NCI-H1417 treated with DMSO at 0.1 percent for 48 hours (cell line): Measurements from ENCODE around the gene COA8.
A peak's percentile ranks its signal among the peaks of the same experiment; 100 is the strongest.
"Not testable (repeated sequence)": the region's sequence is repeated elsewhere in the genome, so short reads cannot be mapped to it uniquely, and the experiment has no call there.

Source experiments
- DNase-seq: peaks from one replicate; lab custom pipeline; 2025; lab: John Stamatoyannopoulos, UW

The COA8 gene

GRCh38 chr14:103525430-103526246 is 37.1 kb upstream of the COA8 start:
- DNase-seq = not testable (repeated sequence)

DNA sequence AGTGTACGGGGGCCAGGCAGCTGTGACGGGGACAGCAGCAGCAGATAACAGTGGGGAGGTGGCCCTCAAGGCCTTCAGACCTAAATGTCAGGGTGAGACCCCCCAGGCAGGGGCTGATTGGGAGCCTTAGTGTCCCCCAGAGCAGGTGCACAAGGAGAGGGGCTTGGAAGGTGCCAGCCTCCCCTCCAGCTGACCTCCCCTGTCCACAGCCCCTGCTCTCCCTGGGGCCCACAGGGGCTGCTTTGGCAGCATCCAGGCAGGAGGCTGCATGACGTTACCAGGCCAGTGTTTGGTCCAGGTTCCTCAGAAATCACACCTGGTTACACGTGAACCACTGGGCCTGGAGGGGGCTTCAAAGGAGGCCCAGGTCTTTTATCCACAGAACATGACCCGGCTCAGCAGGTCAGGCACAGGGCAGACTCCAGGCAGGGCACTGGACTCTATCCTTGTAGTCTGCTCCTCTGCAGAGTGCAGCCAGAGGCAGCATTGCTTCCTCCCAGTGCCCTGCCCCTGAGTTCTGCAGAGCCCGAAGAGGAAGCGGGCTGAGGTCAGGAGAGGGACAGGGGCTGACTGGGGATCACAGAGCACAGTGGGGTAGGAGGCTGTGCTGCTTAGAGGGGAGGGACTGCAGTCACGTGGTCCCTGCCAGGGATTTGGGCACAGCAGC is 36.4 kb upstream of the COA8 start:
- DNase-seq = no peak

DNA sequence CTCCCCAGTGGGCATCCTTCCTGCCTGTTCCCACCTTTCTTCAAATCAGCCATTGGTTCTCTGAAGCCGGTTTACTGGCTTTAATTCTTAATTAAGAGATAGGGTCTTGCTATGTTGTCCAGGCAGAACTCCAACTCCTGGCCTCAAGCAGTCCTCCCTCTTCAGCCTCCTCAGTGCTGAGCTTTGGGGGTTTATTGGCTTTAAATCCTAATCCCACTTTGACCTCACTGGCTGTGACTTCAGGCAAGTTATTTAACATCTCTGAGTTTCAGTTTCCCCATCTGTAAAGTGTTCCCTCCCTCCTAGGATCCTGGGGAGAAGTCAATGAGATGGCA is 35.9 kb upstream of the COA8 start:
- DNase-seq = no peak

DNA sequence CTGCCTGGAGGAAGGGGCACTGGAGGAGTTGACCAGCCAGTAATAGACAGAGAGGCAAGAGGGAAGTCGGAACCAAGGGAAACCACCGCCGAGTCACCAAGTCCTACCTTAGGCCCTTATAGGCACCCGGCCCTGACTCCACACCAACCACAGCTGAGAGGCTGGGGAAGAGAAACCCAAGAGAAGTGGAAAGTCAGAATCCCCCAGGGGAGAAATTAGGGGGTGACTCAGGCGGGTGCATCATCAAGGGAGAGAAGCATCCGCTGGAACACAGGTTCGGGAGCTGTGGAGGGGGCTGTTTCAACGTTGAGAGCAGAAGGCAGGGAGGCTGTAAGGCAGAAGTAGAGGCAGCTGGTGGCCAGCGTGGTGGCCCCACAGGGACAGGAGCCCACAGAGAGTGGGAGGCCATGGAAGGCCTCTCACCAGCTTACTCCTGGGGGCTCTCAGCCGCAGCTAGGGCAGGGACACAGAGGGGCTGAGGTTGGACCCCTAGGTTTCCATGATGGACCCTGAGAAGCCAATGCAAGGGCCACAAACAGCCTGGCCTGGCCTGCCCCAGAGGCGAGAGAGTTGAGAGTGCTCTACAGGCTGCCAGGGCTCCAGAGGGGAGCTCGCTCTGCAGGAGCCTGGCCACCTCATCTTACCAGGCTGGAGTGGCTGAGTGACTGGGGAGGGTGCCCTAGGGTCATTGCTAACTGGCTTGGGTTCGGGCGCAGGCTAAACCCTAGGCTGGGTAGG is 35.2 kb upstream of the COA8 start:
- no peak for DNase-seq

DNA sequence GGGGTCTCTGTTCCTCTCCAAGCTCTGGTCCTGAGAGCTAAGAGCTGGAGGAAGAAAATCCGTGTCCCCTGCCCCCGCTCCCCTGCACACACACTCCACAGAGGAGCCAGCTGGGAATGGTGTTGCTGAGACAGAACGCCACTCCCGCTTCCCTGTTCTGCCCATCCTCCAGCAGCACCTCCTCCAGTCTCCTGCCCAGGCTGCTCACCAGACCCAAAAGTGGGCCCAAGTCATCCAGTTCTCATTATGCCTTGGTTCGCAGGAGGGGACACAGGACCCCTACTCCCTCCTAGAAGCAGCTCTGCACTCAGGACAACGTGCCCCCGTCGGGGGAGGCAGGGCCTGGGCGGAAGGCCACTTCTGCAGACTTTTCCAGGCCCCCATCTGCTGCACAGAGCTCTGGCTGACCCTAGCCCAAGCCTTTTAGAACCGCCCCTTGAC is 34.6 kb upstream of the COA8 start:
- no peak for DNase-seq

DNA sequence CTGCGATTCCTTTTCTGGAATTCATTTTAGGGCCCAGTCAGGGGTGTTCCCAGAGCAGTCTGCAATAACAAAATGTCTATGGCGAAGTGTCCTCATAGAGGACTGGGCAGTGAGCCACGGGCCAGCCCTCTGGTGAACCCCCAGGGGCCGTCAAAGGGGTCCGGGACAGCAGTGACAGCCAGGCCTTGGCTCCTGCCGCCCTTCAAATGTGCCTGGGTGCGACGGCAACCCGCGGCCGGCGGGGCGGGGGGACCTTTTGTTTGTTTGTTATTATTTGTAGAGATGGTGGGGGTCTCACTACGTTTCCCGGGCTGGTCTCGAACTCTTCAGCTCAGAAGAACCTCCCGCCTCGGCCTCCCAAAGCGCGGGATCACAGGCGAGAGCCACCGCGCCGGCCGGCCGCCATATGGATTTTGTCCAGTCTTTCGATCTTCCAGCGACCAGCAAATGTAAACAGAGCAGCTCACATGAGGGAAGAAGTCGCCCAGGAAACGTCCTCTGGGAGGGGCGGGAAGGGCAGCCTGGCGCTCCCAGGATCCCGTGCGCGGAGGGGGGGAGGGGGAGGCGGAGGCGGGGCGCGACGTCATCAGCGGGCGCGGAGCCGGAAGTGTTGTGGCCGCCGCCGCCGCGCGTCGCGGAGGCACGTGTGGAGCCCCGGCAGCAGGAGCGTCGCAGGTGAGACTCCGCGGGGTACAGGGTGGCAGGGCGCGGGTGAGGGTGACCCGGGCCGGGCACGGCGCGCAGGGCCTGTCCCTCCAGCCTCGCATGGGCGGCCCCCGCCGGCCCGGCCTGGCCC is 34.0 kb upstream of the COA8 start, which contains the start of gene TRMT61A:
Gene TRMT61A (plus strand): TSS at position 610 of the 796 bp plus-strand sequence. CDS start 783 bp downstream, outside the sequence.
- peak; percentile 68 for DNase-seq

- DNase-seq = no peak
Observed at GRCh38 chr14:103529383-103530365, 33.1 kb upstream of the COA8 start.

GRCh38 chr14:103530390-103530789 is 32.4 kb upstream of the COA8 start:
- DNase-seq = no peak

- DNase-seq = no peak
Observed at GRCh38 chr14:103530831-103531230, 31.9 kb upstream of the COA8 start.

GRCh38 chr14:103531421-103532215 is 31.1 kb upstream of the COA8 start:
- no peak for DNase-seq

- DNase-seq = no peak
Observed at GRCh38 chr14:103532216-103533136, 30.3 kb upstream of the COA8 start.

DNA sequence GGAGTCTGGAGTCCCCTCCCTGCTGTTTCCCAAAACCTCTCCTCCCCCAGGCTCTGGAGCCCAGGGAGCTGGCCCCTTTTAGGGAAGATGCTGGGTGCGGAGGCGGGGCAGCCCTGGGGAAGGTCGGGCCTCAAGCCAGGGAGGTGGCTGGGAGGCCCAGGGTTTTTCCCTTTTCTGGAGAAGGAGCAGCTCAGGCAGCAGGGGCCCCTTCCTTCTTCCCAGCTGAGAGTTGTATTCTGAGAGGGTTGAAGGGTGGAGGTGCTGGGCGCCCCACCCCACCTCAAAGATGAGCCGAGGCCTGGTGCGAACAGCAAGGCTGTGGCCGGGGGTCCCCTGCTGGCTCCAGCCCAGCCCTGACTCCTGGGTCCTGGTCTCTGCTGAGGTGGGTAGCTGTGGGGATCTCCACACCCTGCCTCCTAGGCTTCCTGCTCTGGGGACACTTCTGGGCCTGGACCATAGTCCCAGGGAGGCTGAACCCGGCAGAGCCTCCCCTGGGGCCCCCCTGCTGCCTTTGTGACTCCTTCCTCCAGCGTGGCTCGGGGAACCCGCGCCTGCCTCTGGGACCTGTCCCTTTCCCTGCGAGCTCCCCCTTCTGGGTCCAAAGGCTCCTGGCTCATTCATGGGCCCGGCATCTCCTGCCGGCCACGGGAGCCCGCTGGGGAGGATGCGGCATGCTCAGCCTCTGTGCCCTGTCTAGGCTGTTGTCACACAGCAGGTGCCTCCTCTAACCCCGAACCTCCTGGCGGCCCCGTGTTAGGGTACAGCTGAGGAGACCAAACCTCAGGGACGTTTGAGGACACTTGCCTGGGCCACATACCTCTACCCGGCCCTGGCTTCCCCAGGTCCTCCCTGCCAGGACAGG is 29.4 kb upstream of the COA8 start:
- no peak for DNase-seq

DNA sequence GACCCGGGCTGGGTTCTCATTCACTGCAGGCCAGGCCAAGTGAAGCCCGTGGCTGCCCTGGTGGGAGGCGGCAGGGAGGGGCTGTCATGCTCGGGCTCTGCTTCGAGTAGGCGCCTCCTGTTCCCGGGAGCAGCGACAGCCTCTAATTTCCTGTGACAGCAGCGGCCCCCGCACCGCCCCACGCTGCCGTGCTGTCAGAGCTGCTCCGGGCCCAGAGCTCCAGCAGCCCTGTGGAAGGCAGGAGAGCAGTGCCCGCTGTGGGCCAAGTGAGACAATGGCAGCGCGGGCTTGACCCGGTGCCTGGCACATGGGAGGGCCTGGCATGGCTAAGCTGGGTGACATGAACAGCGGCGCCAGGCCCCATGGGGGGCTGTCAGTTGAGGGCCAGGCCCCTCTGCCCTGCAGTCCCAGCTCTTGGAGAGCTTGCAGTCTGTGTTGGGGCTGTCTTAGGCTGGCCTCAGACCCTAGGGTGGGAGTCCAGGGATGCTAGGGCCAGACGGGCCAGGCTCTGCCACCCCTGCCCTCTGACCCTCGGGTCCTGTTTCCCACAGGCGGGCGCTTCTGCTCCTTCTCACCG is 28.7 kb upstream of the COA8 start:
- no peak for DNase-seq

- DNase-seq = no peak
Observed at GRCh38 chr14:103534576-103535061, 28.1 kb upstream of the COA8 start.

DNA sequence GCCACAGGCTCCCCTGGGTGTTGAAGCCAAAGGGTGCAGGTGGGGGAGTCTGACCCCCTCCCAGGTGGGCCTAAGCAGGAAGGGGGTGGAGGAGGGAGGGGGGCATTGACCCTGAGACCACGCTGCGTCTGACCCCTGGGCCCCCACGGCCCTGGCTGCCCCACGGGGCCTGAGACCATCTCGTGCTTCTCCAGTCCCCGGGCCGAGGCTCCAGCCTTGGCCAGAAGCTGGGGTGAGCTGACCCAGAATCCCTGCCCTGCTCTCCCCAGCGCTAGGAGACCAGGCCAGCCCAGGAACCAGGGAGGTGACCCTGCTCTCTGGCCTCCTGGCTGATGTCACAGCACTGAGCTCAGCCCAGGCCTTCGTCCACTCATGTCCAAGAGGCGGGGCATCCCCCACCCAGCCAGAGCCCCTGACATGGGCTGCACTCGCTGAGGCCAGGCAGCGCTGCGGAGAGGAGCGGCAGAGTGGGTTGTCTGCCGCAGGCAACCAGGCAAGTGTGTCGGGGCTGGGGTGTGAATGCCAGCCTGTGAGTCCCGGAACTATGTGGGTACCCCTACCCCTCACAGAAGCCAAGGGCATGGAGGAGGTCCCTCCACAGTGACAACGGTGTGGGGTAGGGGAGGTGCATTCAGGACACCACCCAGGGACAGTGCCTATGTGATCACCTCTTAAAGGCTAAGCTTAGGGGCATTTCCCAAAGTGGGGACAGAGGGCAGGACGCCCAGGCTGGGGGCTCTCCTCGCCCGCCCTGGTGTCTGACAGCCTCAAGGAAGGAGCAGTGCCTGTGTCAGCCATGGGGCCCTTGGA is 27.5 kb upstream of the COA8 start:
- DNase-seq = no peak

- DNase-seq = no peak
Observed at GRCh38 chr14:103535891-103536565, 26.7 kb upstream of the COA8 start.
